SK-N-SH (cell line): ENCODE results near the gene SURF6. TPM values are rescaled to one million over a fixed set of nuclear protein-coding genes. Genes with fewer than 3 reads are reported as not detected.
"Not testable (repeated sequence)": the region's sequence is repeated elsewhere in the genome, so short reads cannot be mapped to it uniquely, and the experiment has no call there.

ENCODE experiments used
- CTCF ChIA-PET: fragments of 300-600, 350-600 bp; formaldehyde crosslinking; extraction: SDS; loops from one replicate; lab custom pipeline; 2021; lab: Yijun Ruan, JAX
- POLR2A ChIA-PET: fragments of 350-600 bp; sonication (Branson Sonifier 250); formaldehyde crosslinking; extraction: SDS; loops from one replicate; lab custom pipeline; 2020; ENCODE audit warnings: antibody characterized with exemption, inconsistent platforms; lab: Yijun Ruan, JAX
- DNase-seq: peaks from one replicate; pipeline ENCODE4 v3.0.0; 2012
- H2AFZ ChIP-seq: fragments of 200-600 bp; sonication (generic); 2 replicates; pipeline ENCODE4 v1.8.1; 2016; ENCODE audit warnings: antibody characterized with exemption, mild to moderate bottlenecking, low read depth
- H3F3A ChIP-seq: fragments of 200-600 bp; sonication (generic); replicated peaks from 2 replicates; pipeline ENCODE3; 2016; ENCODE audit warnings: antibody characterized with exemption, mild to moderate bottlenecking; ENCODE audit not compliant: insufficient read depth
- H3K27ac ChIP-seq, 2 experiments: fragments of 200-500 bp in 1 of 2; fragments of 200-600 bp in 1 of 2; sonication (Bioruptor generic) in 1 of 2; sonication (generic), shearing (Covaris generic) in 1 of 2; 2 replicates each; pipeline versions ENCODE4 v1.5.1 to v1.6.1; 2014 to 2016; ENCODE audit warnings: low read depth in 2 of 2, inconsistent platforms in 1 of 2, low read length in 1 of 2, mild to moderate bottlenecking in 1 of 2, mixed read lengths in 1 of 2
- H3K27me3 ChIP-seq: fragments of 200-600 bp; sonication (generic), shearing (Covaris generic); 2 replicates; pipeline ENCODE4 v1.6.1; 2016; ENCODE audit warnings: mixed run types; ENCODE audit not compliant: insufficient read depth
- H3K36me3 ChIP-seq, 2 experiments: fragments of 200-500 bp in 1 of 2; fragments of 200-600 bp in 1 of 2; sonication (Bioruptor generic) in 1 of 2; sonication (generic) in 1 of 2; replicated peaks in 1 of 2; 2 replicates each; pipeline versions ENCODE3 to v1.5.1; 2014 to 2016; ENCODE audit warnings: low read length in 1 of 2, mild to moderate bottlenecking in 1 of 2; ENCODE audit not compliant: insufficient read depth in 2 of 2, control insufficient read depth in 1 of 2
- H3K4me1 ChIP-seq, 2 experiments: fragments of 200-500 bp in 1 of 2; fragments of 200-600 bp in 1 of 2; sonication (Bioruptor generic) in 1 of 2; sonication (generic), shearing (Covaris generic) in 1 of 2; 2 replicates each; pipeline versions ENCODE4 v1.5.1 to v1.6.1; 2014 to 2016; ENCODE audit warnings: low read depth in 1 of 2, low read length in 1 of 2, mixed run types in 1 of 2; ENCODE audit not compliant: insufficient read depth in 2 of 2, control insufficient read depth in 1 of 2
- H3K4me2 ChIP-seq: fragments of 200-600 bp; sonication (generic), shearing (Covaris generic); 2 replicates; pipeline ENCODE4 v1.6.1; 2017; ENCODE audit warnings: mixed run types
- H3K4me3 ChIP-seq, 2 experiments: fragments of 200-500 bp in 1 of 2; fragments of 200-600 bp in 1 of 2; sonication (Bioruptor generic) in 1 of 2; sonication (generic), shearing (Covaris generic) in 1 of 2; 2 replicates each; pipeline versions ENCODE4 v1.5.1 to v1.8.1; 2014 to 2016; ENCODE audit warnings: low read depth in 2 of 2, inconsistent platforms in 1 of 2, low read length in 1 of 2, mild to moderate bottlenecking in 1 of 2, mixed read lengths in 1 of 2, moderate library complexity in 1 of 2
- H3K79me2 ChIP-seq: fragments of 200-600 bp; sonication (generic); 2 replicates; pipeline ENCODE4 v1.8.1; 2017; ENCODE audit warnings: mild to moderate bottlenecking; ENCODE audit not compliant: insufficient read depth
- H3K9ac ChIP-seq: fragments of 200-600 bp; sonication (generic); 2 replicates; pipeline ENCODE4 v1.6.1; 2017; ENCODE audit warnings: mixed run types
- H3K9me2 ChIP-seq: fragments of 200-600 bp; sonication (generic); 2 replicates; pipeline ENCODE4 v1.6.1; 2017; ENCODE audit warnings: mixed run types
- H3K9me3 ChIP-seq: fragments of 200-600 bp; sonication (generic); 2 replicates; pipeline ENCODE4 v1.6.1; 2017; ENCODE audit warnings: mixed run types, mild to moderate bottlenecking, moderate library complexity
- H4K20me1 ChIP-seq: fragments of 200-600 bp; sonication (generic); 2 replicates; pipeline ENCODE4 v1.6.1; 2017; ENCODE audit warnings: mild to moderate bottlenecking, mixed run types; ENCODE audit not compliant: insufficient read depth
- EP300 ChIP-seq, 2 experiments: IDR thresholded peaks; 2 replicates each; pipeline versions ENCODE4 v1.4.0 to v1.6.1; 2012; ENCODE audit warnings: borderline replicate concordance in 1 of 2, low read depth in 1 of 2, low read length in 1 of 2
- EZH2phosphoT487 ChIP-seq: fragments of 200-600 bp; sonication (generic); IDR thresholded peaks from 2 replicates; pipeline ENCODE4 v1.6.1; 2017; ENCODE audit warnings: low read depth, mixed run types, mild to moderate bottlenecking, antibody characterized with exemption, moderate library complexity, borderline replicate concordance
- FOSL2 ChIP-seq: IDR thresholded peaks from 2 replicates; pipeline ENCODE4 v1.4.0; 2012; ENCODE audit warnings: low read depth, mild to moderate bottlenecking, moderate library complexity, borderline replicate concordance
- FOXJ3 ChIP-seq: sonication (generic); formaldehyde crosslinking; IDR thresholded peaks from 2 replicates; pipeline ENCODE4 v1.5.1; 2020; ENCODE audit warnings: mild to moderate bottlenecking, missing genetic modification reagents
- GABPA ChIP-seq: IDR thresholded peaks from 2 replicates; pipeline ENCODE4 v1.4.0; 2012; ENCODE audit warnings: low read depth, mild to moderate bottlenecking
- MEF2A ChIP-seq: IDR thresholded peaks from 2 replicates; pipeline ENCODE4 v1.4.0; 2012; ENCODE audit warnings: low read depth, borderline replicate concordance
- NRF1 ChIP-seq: IDR thresholded peaks from 2 replicates; pipeline ENCODE4 v1.6.1; 2012; ENCODE audit warnings: low read depth, mild to moderate bottlenecking, low read length
- POLR2AphosphoS5 ChIP-seq: IDR thresholded peaks from 2 replicates; pipeline ENCODE4 v1.6.1; 2012; ENCODE audit warnings: low read depth, low read length
- TAF1 ChIP-seq: IDR thresholded peaks from 2 replicates; pipeline ENCODE4 v1.6.1; 2012; ENCODE audit warnings: low read depth, mild to moderate bottlenecking, low read length, moderate library complexity, borderline replicate concordance
- YY1 ChIP-seq: IDR thresholded peaks from 2 replicates; pipeline ENCODE4 v1.4.0; 2012; ENCODE audit warnings: low read depth, mild to moderate bottlenecking
- WGBS: methylation state at CpG from one replicate; pipeline ENCODE4 v1.1.6; 2017; ENCODE audit warnings: low lambda C conversion rate; 5-methylcytosine and 5-hydroxymethylcytosine counted together
- polyA plus RNA-seq, 3 experiments: library from polyadenylated mRNA; depleted of rRNA; stranded (reverse); fragments of >200 nt; gene quantifications; 2 replicates each; pipeline ENCODE4 v1.2.3, GENCODE V29; 2012
- TF ChIP-seq, protein P1 (sequence below): IDR thresholded peaks from 2 replicates; pipeline ENCODE4 v1.4.0; 2012; ENCODE audit warnings: low read depth
- TF ChIP-seq, protein P2 (sequence below): IDR thresholded peaks from 2 replicates; pipeline ENCODE4 v1.6.1; 2012; ENCODE audit warnings: mild to moderate bottlenecking, low read depth, low read length, moderate library complexity

SURF6 gene
- polyA plus RNA-seq, 1 of the 3 experiments (the other 2 are of a cell fraction) = 44.5 TPM

DNA sequence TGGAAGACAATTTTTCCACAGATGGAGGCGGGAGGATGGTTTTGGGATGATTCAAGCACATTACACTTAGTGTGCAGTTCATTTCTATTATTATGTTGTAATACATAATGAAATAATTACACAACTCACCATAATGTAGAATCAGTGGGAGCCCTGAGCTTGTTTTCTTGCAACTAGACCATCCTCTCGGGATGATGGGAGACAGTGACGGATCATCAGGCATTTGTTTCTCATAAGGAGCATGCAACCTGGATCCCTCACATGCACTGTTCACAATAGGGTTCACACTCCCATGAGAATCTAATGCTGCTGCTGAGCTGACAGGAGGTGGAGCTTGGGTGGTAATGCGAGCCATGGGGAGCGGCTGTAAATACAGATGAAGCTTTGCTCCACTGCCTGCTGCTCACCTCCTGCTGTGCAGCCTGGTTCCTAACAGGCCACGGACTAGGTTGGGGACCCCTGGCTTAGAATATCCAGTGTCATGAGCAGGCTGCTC lies 41.8 kb upstream of the SURF6 start:
- Histone ChIP-seq H3K9me2 (no peaks in the 10 kb centered on the region), H2AFZ (no peak overlapping the region), H3K4me2 (no peak overlapping the region), H4K20me1 (peaks cover 24% of the 10 kb centered on the region), H3K27ac (no peak overlapping the region), H3K79me2 (peaks cover 34% of the 10 kb centered on the region), H3K4me3 (no peak overlapping the region), H3K9ac (no peak overlapping the region), H3K27me3 (no peaks in the 10 kb centered on the region), H3F3A (peaks cover 9% of the 10 kb centered on the region), H3K4me1 (peaks cover 5 to 9% of the 10 kb centered on the region in 2 experiments; a peak in 3 of 4 replicates), H3K36me3 (peaks cover 3 to 12% of the 10 kb centered on the region in 2 experiments), H3K9me3 (no peaks in the 10 kb centered on the region)
- TF ChIP-seq FOSL2 (no peak), FOXJ3 (no peak)
- ChIA-PET CTCF (interaction anchor here (1.0 to 1.7 kb wide), 2 partner anchors 11 to 109 kb away, joined by 3 to 5 read pairs; no protein-coding TSS in a partner anchor), POLR2A (no interaction called here)
- 64% methylated on average over 6 of the region's 6 CpGs for WGBS
- no peak for DNase-seq

DNA sequence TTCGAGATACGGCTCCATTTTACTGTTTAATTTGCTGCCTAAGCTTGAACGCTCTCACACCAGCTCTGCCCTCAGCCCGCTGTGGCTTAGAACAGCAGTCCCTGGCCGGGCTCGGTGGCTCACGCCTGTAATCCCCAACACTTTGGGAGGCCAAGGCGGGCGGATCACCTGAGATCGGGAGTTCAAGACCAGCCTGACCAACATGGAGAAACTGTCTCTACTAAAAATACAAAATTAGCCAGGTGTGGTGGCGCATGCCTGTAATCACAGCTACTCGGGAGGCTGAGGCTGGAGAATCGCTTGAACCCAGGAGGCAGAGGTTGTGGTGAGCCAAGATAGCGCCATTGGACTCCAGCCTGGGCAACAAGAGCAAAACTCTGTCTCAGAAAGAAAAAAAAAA lies 41.3 kb upstream of the SURF6 start:
- POLR2A ChIA-PET, H3F3A ChIP-seq, H3K9me3 ChIP-seq, H2AFZ ChIP-seq, H3K27ac ChIP-seq, H3K9me2 ChIP-seq, H3K4me3 ChIP-seq, DNase-seq, H3K9ac ChIP-seq, H3K27me3 ChIP-seq: not testable (repeated sequence)
- Histone ChIP-seq H3K4me2 (peak overlapping the region; percentile 99; the same call in 1 of the 2 replicates), H4K20me1 (peaks cover 29% of the 10 kb centered on the region), H3K36me3 (peaks cover 8 to 17% of the 10 kb centered on the region in 2 experiments), H3K79me2 (peaks cover 39% of the 10 kb centered on the region), H3K4me1 (peaks cover 5 to 10% of the 10 kb centered on the region in 2 experiments; a peak in 3 of 4 replicates)
- CTCF ChIA-PET = interaction anchor here (0.6 to 1.7 kb wide), 6 partner anchors 12 to 110 kb away, joined by 3 to 6 read pairs (median 4); no protein-coding TSS in a partner anchor
- WGBS = 93% methylated on average over 14 of the region's 14 CpGs

DNA sequence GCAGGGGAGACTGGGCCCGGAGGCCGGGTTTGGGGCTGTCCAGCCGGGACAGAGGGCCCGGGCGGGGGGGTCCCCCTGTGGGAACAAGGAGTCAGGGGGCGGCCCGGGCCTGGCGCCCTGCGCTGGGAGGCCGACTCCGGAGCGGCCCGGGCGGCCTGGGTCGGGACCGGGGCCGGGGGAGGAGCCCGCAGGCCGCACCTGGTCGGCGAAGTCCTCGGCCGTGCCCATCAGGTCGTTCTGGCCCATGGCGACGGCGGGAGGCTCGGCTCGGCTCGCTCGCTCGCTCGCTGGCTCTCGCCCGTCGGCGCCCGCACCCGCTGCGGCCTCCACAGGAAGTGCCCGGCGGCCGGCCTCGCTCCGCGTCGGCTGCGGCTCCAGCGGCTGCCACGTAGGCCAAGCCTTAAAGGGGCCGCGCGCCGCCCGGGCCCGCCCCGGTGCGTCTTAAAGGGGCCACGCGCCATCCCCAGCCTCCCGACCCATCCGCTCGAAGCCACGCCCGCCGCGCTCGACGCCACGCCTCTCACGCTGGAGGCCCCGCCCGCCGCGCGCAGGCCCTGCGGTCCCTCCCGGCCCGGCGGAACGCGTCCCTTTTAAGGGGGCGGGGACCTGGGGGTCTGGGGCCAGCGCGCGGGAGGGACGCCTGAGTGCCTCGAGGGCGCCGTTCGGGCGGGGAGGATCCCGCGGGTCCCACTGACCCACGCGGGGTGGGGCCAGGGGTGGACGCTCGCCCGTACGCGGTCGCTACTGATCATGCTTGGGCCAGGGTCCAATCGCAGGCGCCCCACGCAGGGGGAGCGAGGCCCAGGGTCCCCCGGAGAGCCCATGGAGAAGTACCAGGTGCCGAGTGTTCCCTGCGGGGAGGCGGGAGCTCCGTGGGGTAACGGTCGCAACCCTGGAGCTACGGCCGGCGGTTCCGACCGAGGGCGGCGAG lies 40.0 kb upstream of the SURF6 start, which contains the start of the genes STKLD1 and SURF4:
STKLD1 (plus strand) TSS at position 643 of the 931 bp plus-strand sequence; CDS start at position 751, 108 bp downstream.
SURF4 (minus strand) TSS at position 337 of the 931 bp plus-strand sequence; CDS start at position 246, 91 bp downstream.
- Histone ChIP-seq H3K9me2 (no peaks in the 10 kb centered on the region), H3K4me3 (peak within 1 kb of the TSS; percentile 88 to 100), H2AFZ (peak within 1 kb of the TSS; percentile 63), H4K20me1 (peaks cover 42% of the 10 kb centered on the region), H3K79me2 (peaks cover 52% of the 10 kb centered on the region), H3K4me2 (peak within 1 kb of the TSS; percentile 99), H3K36me3 (peaks cover 17 to 20% of the 10 kb centered on the region in 2 experiments), H3K27ac (peak within 1 kb of the TSS; percentile 67 to 90), H3K27me3 (no peaks in the 10 kb centered on the region), H3K9me3 (no peaks in the 10 kb centered on the region), H3F3A (peaks cover 9% of the 10 kb centered on the region), H3K9ac (peak within 1 kb of the TSS; percentile 99), H3K4me1 (peaks cover 5 to 18% of the 10 kb centered on the region in 2 experiments; a peak in 3 of 4 replicates)
- ChIA-PET CTCF (interaction anchor here (0.6 to 1.4 kb wide), 8 partner anchors 9 to 29 kb away, joined by 3 to 7 read pairs (median 4); no protein-coding TSS in a partner anchor), POLR2A (interaction anchor here (0.7 to 1.0 kb wide), 4 partner anchors 10 to 28 kb away, joined by 3 to 5 read pairs (median 3); partner anchors contain the start of genes MED22, RPL7A, SURF1 and SURF2)
- peak; percentile 100 for DNase-seq
- WGBS = 0% methylated on average over 8 of the region's 120 CpGs
- peak; percentile 95 for TF ChIP-seq TAF1
- peak in 1 of 2 experiments; percentile 27; a peak in 1 of 4 replicates for TF ChIP-seq EP300 (IDR thresholded peaks at IDR 0.05; ENCODE audit: borderline replicate concordance in 1 of 2, low read depth in 1 of 2, low read length in 1 of 2)
- peak; percentile 51 for TF ChIP-seq GABPA
- TF ChIP-seq, protein P1, sequence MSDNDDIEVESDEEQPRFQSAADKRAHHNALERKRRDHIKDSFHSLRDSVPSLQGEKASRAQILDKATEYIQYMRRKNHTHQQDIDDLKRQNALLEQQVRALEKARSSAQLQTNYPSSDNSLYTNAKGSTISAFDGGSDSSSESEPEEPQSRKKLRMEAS = peak; percentile 87
- no peak for TF ChIP-seq EZH2phosphoT487
- TF ChIP-seq MEF2A = no peak
- 0 out of 2 replicates have a peak, but pooled peaks have one; percentile 3 for TF ChIP-seq YY1
- TF ChIP-seq NRF1 = peak; percentile 54
- TF ChIP-seq, protein P2, sequence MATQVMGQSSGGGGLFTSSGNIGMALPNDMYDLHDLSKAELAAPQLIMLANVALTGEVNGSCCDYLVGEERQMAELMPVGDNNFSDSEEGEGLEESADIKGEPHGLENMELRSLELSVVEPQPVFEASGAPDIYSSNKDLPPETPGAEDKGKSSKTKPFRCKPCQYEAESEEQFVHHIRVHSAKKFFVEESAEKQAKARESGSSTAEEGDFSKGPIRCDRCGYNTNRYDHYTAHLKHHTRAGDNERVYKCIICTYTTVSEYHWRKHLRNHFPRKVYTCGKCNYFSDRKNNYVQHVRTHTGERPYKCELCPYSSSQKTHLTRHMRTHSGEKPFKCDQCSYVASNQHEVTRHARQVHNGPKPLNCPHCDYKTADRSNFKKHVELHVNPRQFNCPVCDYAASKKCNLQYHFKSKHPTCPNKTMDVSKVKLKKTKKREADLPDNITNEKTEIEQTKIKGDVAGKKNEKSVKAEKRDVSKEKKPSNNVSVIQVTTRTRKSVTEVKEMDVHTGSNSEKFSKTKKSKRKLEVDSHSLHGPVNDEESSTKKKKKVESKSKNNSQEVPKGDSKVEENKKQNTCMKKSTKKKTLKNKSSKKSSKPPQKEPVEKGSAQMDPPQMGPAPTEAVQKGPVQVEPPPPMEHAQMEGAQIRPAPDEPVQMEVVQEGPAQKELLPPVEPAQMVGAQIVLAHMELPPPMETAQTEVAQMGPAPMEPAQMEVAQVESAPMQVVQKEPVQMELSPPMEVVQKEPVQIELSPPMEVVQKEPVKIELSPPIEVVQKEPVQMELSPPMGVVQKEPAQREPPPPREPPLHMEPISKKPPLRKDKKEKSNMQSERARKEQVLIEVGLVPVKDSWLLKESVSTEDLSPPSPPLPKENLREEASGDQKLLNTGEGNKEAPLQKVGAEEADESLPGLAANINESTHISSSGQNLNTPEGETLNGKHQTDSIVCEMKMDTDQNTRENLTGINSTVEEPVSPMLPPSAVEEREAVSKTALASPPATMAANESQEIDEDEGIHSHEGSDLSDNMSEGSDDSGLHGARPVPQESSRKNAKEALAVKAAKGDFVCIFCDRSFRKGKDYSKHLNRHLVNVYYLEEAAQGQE = peak; percentile 54; the same call in 1 of the 2 replicates
- peak; percentile 67 for TF ChIP-seq POLR2AphosphoS5
